Lower lobe of right lung (tissue), 2 donors: ENCODE data around the gene TPX2. TPM values are rescaled to one million over a fixed set of nuclear protein-coding genes. Genes with fewer than 3 reads are reported as not detected.

Experiments
- ATAC-seq, 2 donors: fragments of 200-7000 bp; cut with Tn5 transposase; one replicate each; pipeline ENCODE4 v1.9.1; 2020 to 2022; ENCODE audit warnings: mild to moderate bottlenecking in 2 of 2, moderate library complexity in 2 of 2
- DNase-seq: peaks from one replicate; pipeline ENCODE4 v3.0.0-alpha.2; 2020
- H3K27ac ChIP-seq: fragments of 200-600 bp; one replicate; pipeline ENCODE4 v1.8.0; 2022
- H3K27me3 ChIP-seq: fragments of 200-600 bp; one replicate; pipeline ENCODE4 v1.8.0; 2022; ENCODE audit warnings: low read depth
- H3K36me3 ChIP-seq: fragments of 200-600 bp; one replicate; pipeline ENCODE4 v1.8.0; 2022; ENCODE audit warnings: mild to moderate bottlenecking
- H3K4me1 ChIP-seq: fragments of 200-600 bp; one replicate; pipeline ENCODE4 v1.8.0; 2022
- H3K4me3 ChIP-seq: fragments of 200-600 bp; one replicate; pipeline ENCODE4 v1.8.0; 2022; ENCODE audit warnings: mild to moderate bottlenecking
- H3K9me3 ChIP-seq: fragments of 200-600 bp; one replicate; pipeline ENCODE4 v1.8.0; 2022
- CTCF ChIP-seq: fragments of 200-600 bp; IDR thresholded peaks from one replicate; pipeline ENCODE4 v1.8.0; 2022; ENCODE audit warnings: antibody characterized with exemption, mild to moderate bottlenecking
- intact Hi-C: fragments of 100-400 bp; cut with DNase I; formaldehyde crosslinking; loops from one replicate; pipeline ENCODE4 v1.11.0; 2022
- total RNA-seq: library from RNA; stranded (reverse); fragmentation: NEBNext Ultra II Directional; extraction: Animal tissue kit (Norgen Biotek cat#: 25700); gene quantifications from one replicate; pipeline ENCODE4 v1.2.1, GENCODE V29; 2021
- donor health status: DM: no; HTN: yes; CAD: no; lungs with severe emphysema.

The TPX2 gene
- total RNA-seq, 1 donor from 2014 or later, result 1.9 TPM

GRCh38 chr20:31698803-31699718 lies 40.0 kb upstream of the TPX2 start:
- intact Hi-C loops, result no loop called here
- no peaks in the 10 kb centered on the region for H3K9me3 ChIP-seq
- DNase-seq, result peak; percentile 55
- TF ChIP-seq CTCF, result no peak
- H3K27ac ChIP-seq, result peak overlapping the region; percentile 85
- no peak overlapping the region for H3K4me3 ChIP-seq
- peaks cover 24% of the 10 kb centered on the region for H3K36me3 ChIP-seq
- H3K4me1 ChIP-seq, result peaks cover 94% of the 10 kb centered on the region
- ATAC-seq, result peak; percentile 93 to 94
- no peaks in the 10 kb centered on the region for H3K27me3 ChIP-seq

GRCh38 chr20:31699801-31700728 lies 39.0 kb upstream of the TPX2 start:
- H3K36me3 ChIP-seq, result peaks cover 26% of the 10 kb centered on the region
- no peak for DNase-seq
- peak overlapping the region; percentile 85 for H3K27ac ChIP-seq
- H3K4me3 ChIP-seq, result no peak overlapping the region
- intact Hi-C loops, result no loop called here
- peaks cover 94% of the 10 kb centered on the region for H3K4me1 ChIP-seq
- H3K9me3 ChIP-seq, result no peaks in the 10 kb centered on the region
- no peak for ATAC-seq
- no peak for TF ChIP-seq CTCF
- H3K27me3 ChIP-seq, result no peaks in the 10 kb centered on the region

GRCh38 chr20:31700747-31701146 lies 38.3 kb upstream of the TPX2 start:
- no peaks in the 10 kb centered on the region for H3K9me3 ChIP-seq
- H3K4me3 ChIP-seq, result no peak overlapping the region
- ATAC-seq (no peak), DNase-seq (no peak)
- peaks cover 94% of the 10 kb centered on the region for H3K4me1 ChIP-seq
- H3K36me3 ChIP-seq, result peaks cover 26% of the 10 kb centered on the region
- H3K27me3 ChIP-seq, result no peaks in the 10 kb centered on the region
- no peak for TF ChIP-seq CTCF
- H3K27ac ChIP-seq, result peak overlapping the region; percentile 85
- intact Hi-C loops, result no loop called here

- TF ChIP-seq CTCF, result no peak
- peak overlapping the region; percentile 85 for H3K27ac ChIP-seq
- intact Hi-C loops, result no loop called here
Measured at GRCh38 chr20:31701591-31701990, 37.5 kb upstream of the TPX2 start.

More at GRCh38 chr20:31701591-31701990, 37.5 kb upstream of the TPX2 start:
- Histone ChIP-seq H3K9me3 (no peaks in the 10 kb centered on the region), H3K4me1 (peaks cover 94% of the 10 kb centered on the region), H3K36me3 (peaks cover 28% of the 10 kb centered on the region), H3K4me3 (no peak overlapping the region), H3K27me3 (no peaks in the 10 kb centered on the region)
- ATAC-seq, result no peak
- DNase-seq, result no peak
